GM12865 (cell line): ENCODE results near the gene PGLYRP3.

Experiments
- DNase-seq: peaks from one replicate; pipeline ENCODE4 v3.0.0; 2010; ENCODE audit warnings: low read depth
- H3K4me3 ChIP-seq: 2 replicates; pipeline ENCODE4 v1.5.1; 2011; ENCODE audit warnings: mild to moderate bottlenecking, low read depth, low read length, control low read depth
- TF ChIP-seq, protein P1 (sequence below): IDR thresholded peaks from 2 replicates; pipeline ENCODE4 v1.5.1; 2011; ENCODE audit warnings: low read length, control low read depth, low read depth, inconsistent platforms; ENCODE audit not compliant: insufficient read depth; ENCODE audit errors: missing control alignments

PGLYRP3 gene

DNA sequence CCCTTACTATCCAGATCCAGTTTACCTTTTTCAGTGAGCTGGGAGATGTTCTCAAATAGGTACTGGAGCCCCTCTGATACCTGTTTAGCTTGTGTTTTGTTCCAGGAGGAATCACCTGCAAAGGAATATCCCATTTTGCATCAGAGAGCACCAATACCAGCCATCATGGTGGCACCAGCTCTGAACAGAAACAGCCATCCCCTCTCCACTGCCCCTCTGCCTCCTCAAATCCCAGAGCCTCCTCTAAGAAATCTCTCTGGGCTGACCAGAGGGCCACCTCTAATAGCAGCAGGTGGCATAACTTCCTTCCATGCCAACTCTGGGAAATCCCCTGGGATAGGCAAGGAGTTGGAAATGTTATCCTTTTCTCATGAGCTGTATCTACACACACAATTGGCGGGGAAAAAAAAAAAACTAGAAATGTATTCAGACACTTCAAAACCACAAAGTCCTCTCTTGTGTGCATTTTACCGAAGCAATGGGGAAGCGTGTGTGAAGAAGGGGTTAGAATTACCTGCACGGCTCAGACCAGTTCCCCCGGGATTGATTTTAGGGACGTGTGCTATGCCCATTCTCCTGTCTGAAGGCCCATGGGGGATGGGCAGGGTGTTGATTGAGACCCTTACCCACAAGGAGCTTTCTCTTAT, 33.4 kb upstream of the PGLYRP3 start:
- DNase-seq = no peak
- TF ChIP-seq, protein P1, sequence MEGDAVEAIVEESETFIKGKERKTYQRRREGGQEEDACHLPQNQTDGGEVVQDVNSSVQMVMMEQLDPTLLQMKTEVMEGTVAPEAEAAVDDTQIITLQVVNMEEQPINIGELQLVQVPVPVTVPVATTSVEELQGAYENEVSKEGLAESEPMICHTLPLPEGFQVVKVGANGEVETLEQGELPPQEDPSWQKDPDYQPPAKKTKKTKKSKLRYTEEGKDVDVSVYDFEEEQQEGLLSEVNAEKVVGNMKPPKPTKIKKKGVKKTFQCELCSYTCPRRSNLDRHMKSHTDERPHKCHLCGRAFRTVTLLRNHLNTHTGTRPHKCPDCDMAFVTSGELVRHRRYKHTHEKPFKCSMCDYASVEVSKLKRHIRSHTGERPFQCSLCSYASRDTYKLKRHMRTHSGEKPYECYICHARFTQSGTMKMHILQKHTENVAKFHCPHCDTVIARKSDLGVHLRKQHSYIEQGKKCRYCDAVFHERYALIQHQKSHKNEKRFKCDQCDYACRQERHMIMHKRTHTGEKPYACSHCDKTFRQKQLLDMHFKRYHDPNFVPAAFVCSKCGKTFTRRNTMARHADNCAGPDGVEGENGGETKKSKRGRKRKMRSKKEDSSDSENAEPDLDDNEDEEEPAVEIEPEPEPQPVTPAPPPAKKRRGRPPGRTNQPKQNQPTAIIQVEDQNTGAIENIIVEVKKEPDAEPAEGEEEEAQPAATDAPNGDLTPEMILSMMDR = no peak
- H3K4me3 ChIP-seq = no peak overlapping the region

DNA sequence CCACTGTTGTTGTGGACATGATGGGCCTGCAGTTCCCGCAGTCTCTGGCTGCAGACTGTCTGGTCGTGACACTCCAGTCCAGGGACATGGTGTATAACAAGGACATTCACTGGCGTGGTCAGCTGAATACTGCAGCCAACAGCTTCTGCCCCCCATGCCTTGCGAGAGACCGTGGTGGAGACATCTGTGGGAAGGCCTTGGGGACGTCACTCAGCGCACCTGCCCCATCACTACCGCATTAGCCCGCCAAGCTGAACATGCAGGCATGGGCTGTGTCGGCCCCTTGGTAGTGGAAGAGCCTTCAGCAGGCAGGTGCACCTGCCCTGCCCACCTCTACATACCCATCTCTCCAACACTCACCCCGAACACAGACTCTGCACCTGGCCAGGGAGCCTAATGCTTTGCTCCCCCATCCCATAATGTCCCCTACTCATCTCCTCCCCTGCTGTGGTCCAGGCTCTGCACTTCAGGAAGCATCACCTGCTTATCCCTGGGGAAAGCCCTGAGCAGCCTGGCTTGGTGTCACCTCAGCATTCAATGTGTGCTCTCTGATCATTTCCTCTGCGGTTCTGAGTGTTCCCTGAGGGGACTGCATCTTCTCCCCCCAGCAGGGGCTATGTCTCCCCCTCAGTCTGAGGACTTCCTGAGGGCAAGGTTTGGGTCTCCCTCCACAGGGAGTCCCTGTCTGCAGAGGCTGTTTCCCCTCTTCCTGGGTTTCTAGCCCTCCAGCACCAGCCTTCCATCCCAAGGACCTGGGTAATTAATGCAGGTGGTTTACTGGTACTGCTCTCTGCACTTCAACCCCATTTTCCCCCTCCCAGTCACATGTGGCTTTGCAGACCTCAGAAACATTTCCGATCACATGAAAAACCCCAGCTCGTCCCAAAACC, 32.7 kb upstream of the PGLYRP3 start:
- H3K4me3 ChIP-seq = no peak overlapping the region
- peak; percentile 57 for DNase-seq
- TF ChIP-seq, protein P1 = no peak

DNA sequence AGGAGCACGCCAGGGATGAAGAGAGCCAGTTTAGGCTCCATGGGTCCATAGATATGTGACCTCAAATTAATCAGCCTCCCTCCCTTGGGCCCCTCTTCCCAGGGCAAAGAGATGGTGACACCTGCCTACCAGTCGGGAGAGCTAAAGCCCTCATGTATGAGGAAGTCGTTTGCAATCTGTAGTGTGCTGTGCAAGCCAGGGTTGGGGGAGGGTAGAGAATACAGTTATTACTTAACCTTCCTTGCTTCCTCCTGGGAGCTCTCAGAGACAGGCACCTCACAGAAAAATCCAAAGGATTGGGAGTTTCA, 31.9 kb upstream of the PGLYRP3 start:
- H3K4me3 ChIP-seq = no peak overlapping the region; the same call in none of the 2 replicates
- TF ChIP-seq, protein P1 = no peak
- no peak for DNase-seq

DNA sequence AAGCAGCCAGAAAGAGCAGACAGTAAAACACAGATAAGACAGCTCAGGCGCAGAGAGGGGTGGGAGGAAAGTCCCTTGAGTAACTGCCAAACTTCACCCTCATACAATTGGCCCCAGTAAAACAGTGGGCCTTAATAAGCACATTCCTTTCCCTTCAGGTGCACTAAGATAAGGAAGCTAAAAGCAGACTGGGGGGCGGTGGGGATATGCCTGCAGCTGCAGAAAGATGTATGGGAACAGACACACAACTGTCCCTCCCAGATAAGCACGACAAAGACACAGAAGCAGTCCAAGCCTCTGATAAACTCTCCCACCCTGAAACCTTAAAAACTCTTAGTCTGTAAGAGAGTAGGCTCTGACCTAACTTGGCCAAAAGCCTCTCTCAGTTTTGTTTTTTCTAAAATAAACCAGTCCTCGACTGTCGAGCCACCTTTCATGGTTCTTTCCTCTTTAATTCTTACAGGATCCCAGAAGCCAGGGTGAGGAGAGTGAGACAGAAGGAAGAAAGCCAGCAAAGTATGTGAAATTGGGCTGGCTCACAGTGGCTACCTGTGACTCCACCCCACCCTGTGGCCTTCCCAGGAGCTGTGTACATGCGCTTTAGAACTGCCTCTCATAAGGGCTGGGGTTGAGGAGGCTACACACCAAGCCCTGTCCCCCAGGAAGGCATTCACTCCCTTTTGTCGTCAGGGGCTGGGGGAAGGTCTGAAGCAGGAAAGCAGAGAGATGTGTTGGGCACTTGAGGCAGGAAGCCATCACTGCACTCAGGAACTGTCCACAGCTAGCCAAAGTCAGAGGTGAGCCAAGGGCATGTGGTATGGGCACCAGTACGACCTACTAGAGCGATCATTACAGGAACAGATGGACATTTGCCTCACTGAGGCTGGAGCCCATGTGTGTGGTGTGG, 31.3 kb upstream of the PGLYRP3 start:
- DNase-seq = peak; percentile 59
- TF ChIP-seq, protein P1 = no peak
- peak overlapping the region; percentile 29 for H3K4me3 ChIP-seq

DNA sequence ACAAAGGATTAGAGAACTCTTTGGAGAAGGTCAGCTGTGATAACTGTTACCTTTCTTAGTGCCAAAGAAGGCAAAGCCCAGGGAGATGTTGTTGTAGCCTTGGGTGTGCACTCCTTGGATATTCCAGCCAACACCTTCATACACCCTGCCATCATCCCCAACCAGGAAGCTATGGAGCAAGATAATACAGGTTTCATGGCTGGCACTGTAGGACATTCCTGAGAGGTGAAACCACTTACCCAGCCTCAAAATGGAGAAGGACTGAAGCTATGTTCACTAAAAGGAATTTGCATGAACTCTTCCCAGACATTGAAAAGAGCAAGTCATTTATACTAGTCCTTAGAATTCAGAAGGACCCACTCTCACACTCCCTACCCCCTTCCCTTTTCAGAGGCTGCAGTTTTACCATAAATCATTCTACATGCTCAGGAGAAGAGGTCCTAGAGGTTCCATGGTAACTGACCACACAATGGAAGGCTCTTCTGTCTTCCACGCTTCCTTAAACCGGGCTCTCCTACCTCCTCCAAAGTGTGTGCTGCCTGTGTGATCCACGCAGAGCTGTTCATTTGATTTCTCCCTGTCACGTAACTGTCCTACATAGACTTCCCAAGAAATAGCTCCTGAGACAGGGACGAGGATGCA, 30.4 kb upstream of the PGLYRP3 start:
- TF ChIP-seq, protein P1 = no peak
- H3K4me3 ChIP-seq = peak overlapping the region; percentile 29
- no peak for DNase-seq

DNA sequence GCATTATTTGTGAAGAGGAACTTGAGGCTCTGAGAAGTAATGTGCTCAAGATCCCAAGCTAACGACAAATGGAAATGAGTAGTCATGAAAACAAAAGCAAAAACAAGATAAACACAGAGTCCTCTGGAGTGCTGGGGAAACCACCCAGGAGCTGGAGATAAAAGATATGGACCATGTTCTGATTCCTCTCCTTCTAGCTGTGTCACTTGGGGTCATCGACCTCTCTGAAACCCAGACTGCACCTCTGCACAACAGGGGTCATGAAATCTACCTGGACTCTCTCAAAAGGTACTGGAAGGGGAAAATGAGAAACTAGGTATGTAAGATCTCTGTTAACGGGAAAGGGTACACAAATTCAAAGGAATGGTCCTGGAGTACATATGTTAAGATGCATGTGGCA, 29.4 kb upstream of the PGLYRP3 start:
- TF ChIP-seq, protein P1 = no peak
- H3K4me3 ChIP-seq = peak overlapping the region; percentile 29
- peak; percentile 34 for DNase-seq
